Measurements from ENCODE around the gene KCNS1.

- TF ChIP-seq CTCF (IDR thresholded peaks at IDR 0.05) (no peak), POLR2A (IDR thresholded peaks at IDR 0.05) (no peak)
These were observed 48.1 kb downstream of the KCNS1 start for GRCh38 chr20:45052698-45053429.
